Raji (cell line): Measurements from ENCODE around the gene POU6F2.

Experiments used
- POLR2A ChIP-seq: IDR thresholded peaks from 2 replicates; pipeline ENCODE4 v1.6.1; 2011; ENCODE audit warnings: low read depth, low read length, control low read depth; ENCODE audit not compliant: insufficient read depth

Gene POU6F2

GRCh38 chr7:39181398-39181797 lies 203.7 kb downstream of the POU6F2 start:
- no peak for TF ChIP-seq POLR2A

DNA sequence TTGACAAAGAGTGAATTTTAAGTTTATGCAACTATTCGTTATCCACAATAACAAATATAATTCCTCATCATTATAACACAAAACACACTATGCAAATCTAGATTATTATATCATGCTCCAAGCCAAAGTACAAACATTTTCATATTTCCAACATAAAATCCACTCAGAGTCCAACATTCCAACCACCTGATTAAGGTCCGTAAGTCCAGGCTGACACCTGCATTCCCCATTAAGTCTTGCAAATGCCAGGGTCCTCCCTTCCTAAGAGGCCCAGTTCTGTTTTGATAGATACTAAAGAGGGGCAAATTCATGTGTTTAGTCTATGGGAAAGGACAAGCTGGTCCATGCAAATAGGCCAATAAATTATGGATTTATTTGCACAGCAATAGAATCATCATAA lies 206.1 kb downstream of the POU6F2 start:
- no peak for TF ChIP-seq POLR2A

- no peak for TF ChIP-seq POLR2A
Measured at GRCh38 chr7:39184391-39184790, 206.7 kb downstream of the POU6F2 start.

DNA sequence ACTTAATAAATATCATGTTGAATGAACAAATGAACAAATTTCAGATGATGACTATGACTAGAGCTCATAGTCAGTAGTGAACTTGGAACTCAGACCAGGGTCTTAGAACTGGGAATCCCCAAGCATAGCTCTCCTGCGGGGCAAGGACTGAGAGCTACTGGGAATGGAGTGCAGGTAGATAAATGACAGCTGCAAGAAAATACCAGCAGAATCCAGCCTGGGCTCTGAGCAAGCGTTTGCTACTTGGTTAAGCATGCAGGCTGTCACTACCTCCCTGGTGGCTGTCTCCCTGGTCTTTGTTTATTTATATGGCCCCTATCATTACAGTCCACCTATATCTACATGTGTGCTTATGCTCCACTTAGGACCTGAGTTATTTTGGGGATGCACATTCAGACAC lies 208.4 kb downstream of the POU6F2 start:
- no peak for TF ChIP-seq POLR2A

- no peak for TF ChIP-seq POLR2A
Measured at GRCh38 chr7:39186671-39187070, 209.0 kb downstream of the POU6F2 start.

GRCh38 chr7:39187130-39187529 lies 209.4 kb downstream of the POU6F2 start:
- no peak for TF ChIP-seq POLR2A

GRCh38 chr7:39192476-39192875 lies 214.8 kb downstream of the POU6F2 start:
- no peak for TF ChIP-seq POLR2A

DNA sequence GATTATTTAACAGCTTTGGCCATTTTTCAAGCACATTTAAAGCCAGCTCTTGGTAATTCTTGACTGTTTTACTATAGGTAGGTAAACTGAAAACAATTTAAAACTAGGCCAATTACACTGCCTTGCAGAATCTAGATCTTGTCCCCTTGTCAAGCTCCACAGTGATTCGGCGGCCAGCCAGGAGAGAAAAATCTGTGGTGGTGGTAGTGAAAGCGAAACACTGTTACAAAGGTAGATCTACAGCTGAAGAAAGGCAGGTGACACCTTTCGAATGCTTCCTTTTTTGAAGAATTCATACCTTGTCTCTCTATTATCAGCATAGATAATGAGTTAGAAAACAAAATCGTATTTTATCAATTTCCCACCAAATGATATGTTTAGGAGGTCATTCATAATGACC lies 218.3 kb downstream of the POU6F2 start:
- TF ChIP-seq POLR2A = no peak

DNA sequence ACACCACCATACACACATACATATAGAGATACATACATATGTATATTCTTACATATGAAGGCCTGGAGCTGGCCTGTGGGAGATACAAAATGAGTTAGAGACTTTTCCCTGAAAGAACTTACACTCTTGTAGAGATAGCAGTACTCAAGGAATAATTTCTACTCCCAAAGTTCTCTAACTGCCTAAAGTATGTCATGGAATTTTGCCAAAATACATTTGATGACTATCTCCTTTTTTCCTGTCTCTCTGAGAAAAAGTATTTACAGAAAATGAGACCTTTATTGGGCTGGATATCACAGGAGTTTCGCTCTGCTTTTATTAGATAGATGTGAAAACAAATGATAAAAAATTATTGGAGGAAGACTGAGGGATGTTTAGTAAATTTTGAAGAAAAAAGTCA lies 220.1 kb downstream of the POU6F2 start:
- TF ChIP-seq POLR2A = no peak

DNA sequence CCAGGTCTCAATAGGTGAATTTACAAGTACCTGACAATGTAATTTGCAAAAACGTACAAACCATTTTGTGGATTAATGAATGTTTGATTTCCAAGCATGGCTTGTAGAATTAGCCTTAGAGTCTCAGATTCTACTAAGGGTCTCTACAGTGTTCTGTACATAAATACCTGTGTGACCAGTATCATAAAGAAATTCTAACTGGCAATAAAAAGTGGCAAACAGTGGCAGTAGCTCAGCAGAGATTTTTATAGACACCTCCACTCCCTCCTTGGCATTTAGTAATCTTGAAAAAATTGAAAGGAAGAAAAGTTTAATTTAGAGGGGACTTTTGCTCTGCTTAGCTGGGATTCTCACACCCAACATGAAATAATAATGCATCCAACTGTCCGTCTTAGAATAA lies 220.8 kb downstream of the POU6F2 start:
- TF ChIP-seq POLR2A = no peak

GRCh38 chr7:39199006-39199405 lies 221.3 kb downstream of the POU6F2 start:
- no peak for TF ChIP-seq POLR2A

- no peak for TF ChIP-seq POLR2A
Measured at GRCh38 chr7:39199951-39200350, 222.2 kb downstream of the POU6F2 start.

DNA sequence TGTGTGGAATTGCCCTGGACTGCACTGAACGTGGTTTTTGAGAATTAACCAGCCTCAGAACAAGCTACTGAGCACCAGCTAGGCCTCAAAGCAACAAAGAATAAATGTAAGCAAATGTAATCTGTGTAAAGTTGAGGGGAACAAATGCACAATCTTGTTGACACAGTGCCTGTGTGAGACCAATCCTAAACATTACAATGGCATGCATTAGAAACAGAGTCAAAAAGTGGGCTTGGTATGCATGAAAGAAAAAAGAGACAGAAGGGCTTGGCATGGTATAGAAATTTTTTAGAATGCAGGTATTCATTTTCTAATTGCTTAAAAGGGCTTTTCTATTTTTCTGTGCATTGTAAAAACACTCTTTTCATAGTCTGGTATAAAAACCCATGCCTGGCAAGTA lies 224.3 kb downstream of the POU6F2 start:
- no peak for TF ChIP-seq POLR2A

GRCh38 chr7:39210362-39210761 lies 232.7 kb downstream of the POU6F2 start:
- no peak for TF ChIP-seq POLR2A

- TF ChIP-seq POLR2A = no peak
Measured at GRCh38 chr7:39211581-39211980, 233.9 kb downstream of the POU6F2 start.

GRCh38 chr7:39212876-39213275 lies 235.2 kb downstream of the POU6F2 start:
- no peak for TF ChIP-seq POLR2A

DNA sequence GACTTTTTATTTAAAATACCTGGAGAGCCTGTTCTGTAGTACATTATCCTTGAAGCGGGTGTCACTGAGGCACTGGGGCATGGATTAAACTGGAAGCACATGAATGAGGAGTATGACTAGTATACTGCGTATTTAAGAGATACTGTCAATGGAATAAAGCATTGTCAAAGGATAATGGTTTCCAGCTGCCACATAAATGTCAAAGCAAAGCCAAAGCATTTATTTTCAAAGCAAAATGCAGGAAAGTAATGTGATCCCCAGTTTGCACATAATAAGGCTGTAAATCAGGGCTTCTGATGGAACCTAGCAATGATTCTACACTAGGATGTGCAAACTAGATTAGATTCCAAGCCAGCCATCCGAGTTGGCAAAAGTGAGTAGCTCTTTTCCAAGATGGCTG lies 240.1 kb downstream of the POU6F2 start:
- TF ChIP-seq POLR2A = no peak

GRCh38 chr7:39219869-39220268 lies 242.2 kb downstream of the POU6F2 start:
- TF ChIP-seq POLR2A = no peak

- TF ChIP-seq POLR2A = no peak
Measured at GRCh38 chr7:39221901-39222300, 244.2 kb downstream of the POU6F2 start.

DNA sequence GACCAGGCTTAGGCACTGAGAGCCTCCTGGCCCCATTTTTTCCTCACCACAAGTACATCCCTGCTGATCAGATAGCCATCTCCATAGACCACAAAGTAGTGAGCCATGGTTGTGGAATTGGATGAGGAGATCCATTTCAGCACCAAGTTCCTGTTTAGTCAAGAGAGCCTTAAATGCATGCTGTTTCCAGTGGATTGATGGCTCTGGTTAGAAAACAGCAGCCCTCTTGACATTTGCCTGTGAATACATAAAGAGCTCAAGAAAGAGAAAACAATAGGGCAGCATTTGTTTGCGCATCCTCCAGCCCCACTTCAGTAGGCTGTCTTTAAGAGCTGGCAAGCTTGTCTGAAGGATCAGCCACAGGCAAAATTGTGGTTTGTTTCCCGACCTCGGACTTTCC lies 251.2 kb downstream of the POU6F2 start:
- TF ChIP-seq POLR2A = no peak
